Ovary (tissue), 9 donors: ENCODE results near the gene ADGRF1. TPM values are rescaled to one million over a fixed set of nuclear protein-coding genes. Genes with fewer than 3 reads are reported as not detected.
"Not testable (repeated sequence)": the region's sequence is repeated elsewhere in the genome, so short reads cannot be mapped to it uniquely, and the experiment has no call there.

Experiments
- DNase-seq, 5 donors: peaks; one replicate each; pipeline ENCODE4 v3.0.0-alpha.2; 2019 to 2020
- H3K27ac ChIP-seq, 2 donors: fragments of 200-600 bp; one replicate each; pipeline versions ENCODE4 v1.5.1 to v1.8.0; 2019 to 2022
- H3K27me3 ChIP-seq: fragments of 200-600 bp; one replicate; pipeline ENCODE4 v1.8.0; 2022
- H3K36me3 ChIP-seq: fragments of 200-600 bp; sonication (generic); one replicate; pipeline ENCODE4 v1.5.1; 2019
- H3K4me1 ChIP-seq: one replicate; pipeline ENCODE4 v1.8.1; 2013; ENCODE audit warnings: mild to moderate bottlenecking, moderate library complexity; ENCODE audit not compliant: insufficient read depth
- H3K4me3 ChIP-seq: fragments of 200-600 bp; sonication (generic); one replicate; pipeline ENCODE4 v1.5.1; 2017
- H3K9me3 ChIP-seq, 2 donors: fragments of 200-600 bp in 1 of 2; sonication (generic) in 1 of 2; one replicate each; pipeline versions ENCODE4 v1.5.1 to v1.8.1; 2013 to 2019; ENCODE audit warnings: mild to moderate bottlenecking in 1 of 2, moderate library complexity in 1 of 2
- CTCF ChIP-seq, 3 donors: fragments of 450-650 bp in 2 of 3; fragments of 200-600 bp in 1 of 3; IDR thresholded peaks; one replicate each; pipeline versions ENCODE4 v1.5.1 to v1.8.0; 2016 to 2022; ENCODE audit warnings: antibody characterized with exemption in 3 of 3, mild to moderate bottlenecking in 1 of 3
- EP300 ChIP-seq: sonication (generic); formaldehyde crosslinking; IDR thresholded peaks from one replicate; pipeline ENCODE4 v1.6.1; 2017; ENCODE audit warnings: antibody characterized with exemption
- POLR2A ChIP-seq: fragments of 450-650 bp; IDR thresholded peaks from one replicate; pipeline ENCODE4 v1.6.1; 2017; ENCODE audit warnings: antibody characterized with exemption, mild to moderate bottlenecking, moderate library complexity
- WGBS, 3 donors: extraction: QIAGEN DNeasy Blood & Tissue Kit in 1 of 3; methylation state at CpG; one replicate each; pipeline versions ENCODE4 v1.1.5 to v1.1.7; 2013 to 2017; 5-methylcytosine and 5-hydroxymethylcytosine counted together
- intact Hi-C, 4 donors: fragments of 100-400 bp; cut with DNase I; formaldehyde crosslinking; loops; one replicate each; pipeline versions ENCODE4 v1.11.0 to v1.15.1; 2022 to 2023
- polyA plus RNA-seq, 2 donors: library from polyadenylated mRNA; stranded (reverse); fragments of 200-250 nt in 1 of 2; fragments of 350-450 nt in 1 of 2; fragmentation: Illumina TruSeq in 1 of 2; extraction: RNeasy Lipid Tissue Mini Kit (QIAGEN cat#74804) in 1 of 2; gene quantifications; one replicate each; pipeline ENCODE4 v1.2.3, GENCODE V29; 2013 to 2014
- total RNA-seq, 7 donors: library from RNA; depleted of rRNA in 2 of 7; stranded (reverse); fragments of >200 nt in 2 of 7; fragmentation: NEBNext Ultra II Directional in 3 of 7; extraction: Animal tissue kit (Norgen Biotek cat#: 25700) in 3 of 7; gene quantifications; one replicate each; pipeline versions ENCODE4 v1.1.0 to v1.2.4, GENCODE V29; 2016 to 2023
- donor health status: DM: no; HTN: no; CAD: no; lungs with moderate emphysema.
- donor health status: DM: no; HTN: no; CAD: no.
- donor health status: Bipolar disorder and iron deficiency.
- donor health status: DM: yes; HTN: yes; CAD: no.
- donor health status: DM: no; HTN: no; CAD: no.
- donor health status: DM: yes; HTN: yes; CAD: no.

The ADGRF1 gene
- total and polyA plus RNA-seq, 9 donors: 0.11 to 1.2 (median 0.24) TPM; not detected in 6

- DNase-seq, H3K27ac ChIP-seq, intact Hi-C loops, H3K4me3 ChIP-seq, H3K4me1 ChIP-seq, H3K27me3 ChIP-seq, H3K9me3 ChIP-seq, H3K36me3 ChIP-seq: not testable (repeated sequence)
- 31 to 42% (median 38%) methylated on average over 6 of the region's 6 CpGs for WGBS, 3 donors
- peak in 2 of 3 donors; percentile 42 to 45 for TF ChIP-seq CTCF (IDR thresholded peaks at IDR 0.05)
Measured at GRCh38 chr6:46990818-46991510, 51.2 kb downstream of the ADGRF1 start.

- intact Hi-C loops: no loop called here
- WGBS, 3 donors: 38 to 44% (median 41%) methylated on average over 6 of the region's 6 CpGs
- Histone ChIP-seq H3K27ac (no peak overlapping the region), H3K36me3 (no peaks in the 10 kb centered on the region), H3K9me3 (no peaks in the 10 kb centered on the region), H3K4me3 (no peak overlapping the region), H3K4me1 (no peaks in the 10 kb centered on the region), H3K27me3 (no peaks in the 10 kb centered on the region)
- TF ChIP-seq POLR2A (no peak), EP300 (no peak), CTCF (IDR thresholded peaks at IDR 0.05) (no peak)
- DNase-seq: no peak
Measured at GRCh38 chr6:46990031-46990644, 52.0 kb downstream of the ADGRF1 start.

- 51 to 60% (median 57%) methylated on average over 3 of the region's 3 CpGs for WGBS, 3 donors
- H3K27ac ChIP-seq: no peak overlapping the region
- DNase-seq: no peak
- intact Hi-C loops: no loop called here
- no peak for TF ChIP-seq EP300
- TF ChIP-seq POLR2A: no peak
- TF ChIP-seq CTCF (IDR thresholded peaks at IDR 0.05): no peak
- no peak overlapping the region for H3K4me3 ChIP-seq
- no peaks in the 10 kb centered on the region for H3K27me3 ChIP-seq
- no peaks in the 10 kb centered on the region for H3K4me1 ChIP-seq
- H3K9me3 ChIP-seq: no peaks in the 10 kb centered on the region
- no peaks in the 10 kb centered on the region for H3K36me3 ChIP-seq
Measured at GRCh38 chr6:46989398-46989797, 52.7 kb downstream of the ADGRF1 start.

GRCh38 chr6:46985943-46986342 is 56.2 kb downstream of the ADGRF1 start:
- intact Hi-C loops: no loop called here
- Histone ChIP-seq H3K27ac (no peak overlapping the region), H3K4me3 (no peak overlapping the region), H3K36me3 (no peaks in the 10 kb centered on the region), H3K9me3 (no peaks in the 10 kb centered on the region), H3K4me1 (no peaks in the 10 kb centered on the region), H3K27me3 (no peaks in the 10 kb centered on the region)
- DNase-seq: no peak
- TF ChIP-seq POLR2A (no peak), CTCF (IDR thresholded peaks at IDR 0.05) (no peak), EP300 (no peak)
- WGBS, 3 donors: 77 to 79% (median 79%) methylated on average over 3 of the region's 3 CpGs
